Hepatocyte (in vitro differentiated cells): Measurements from ENCODE around the gene JMJD7. TPM values are rescaled to one million over a fixed set of nuclear protein-coding genes. Genes with fewer than 3 reads are reported as not detected.

Experiments
- DNase-seq: peaks from one replicate; pipeline ENCODE4 v3.0.0-alpha.2; 2016; ENCODE audit warnings: low spot score
- H2AFZ ChIP-seq: fragments of 200-600 bp; sonication (generic); 2 replicates; pipeline ENCODE4 v1.6.0; 2016; ENCODE audit warnings: antibody characterized with exemption, mild to moderate bottlenecking
- H3K27ac ChIP-seq: fragments of 200-600 bp; sonication (generic); 2 replicates; pipeline ENCODE4 v1.5.1; 2016; ENCODE audit warnings: mild to moderate bottlenecking
- H3K27me3 ChIP-seq: fragments of 200-600 bp; sonication (generic); 2 replicates; pipeline ENCODE4 v1.6.1; 2016
- H3K36me3 ChIP-seq: fragments of 200-600 bp; sonication (generic); replicated peaks from 2 replicates; pipeline ENCODE4 v1.5.1; 2016; ENCODE audit warnings: low read depth; ENCODE audit not compliant: insufficient read depth
- H3K4me1 ChIP-seq: fragments of 200-600 bp; sonication (generic); 2 replicates; pipeline ENCODE4 v1.5.1; 2016; ENCODE audit warnings: mild to moderate bottlenecking, moderate library complexity; ENCODE audit not compliant: insufficient read depth
- H3K4me2 ChIP-seq: fragments of 200-600 bp; sonication (generic); 2 replicates; pipeline ENCODE4 v1.6.0; 2016
- H3K4me3 ChIP-seq: fragments of 200-600 bp; sonication (generic); 2 replicates; pipeline ENCODE4 v1.5.1; 2016; ENCODE audit warnings: mild to moderate bottlenecking
- H3K79me2 ChIP-seq: fragments of 200-600 bp; sonication (generic); 2 replicates; pipeline ENCODE4 v1.6.0; 2017; ENCODE audit warnings: mild to moderate bottlenecking
- H3K9me2 ChIP-seq: fragments of 200-600 bp; sonication (generic); replicated peaks from 2 replicates; pipeline ENCODE4 v1.6.0; 2017; ENCODE audit warnings: mild to moderate bottlenecking; ENCODE audit not compliant: insufficient read depth
- H3K9me3 ChIP-seq: fragments of 200-600 bp; sonication (generic); 2 replicates; pipeline ENCODE4 v1.5.1; 2016; ENCODE audit warnings: low read depth, mild to moderate bottlenecking
- H4K20me1 ChIP-seq: fragments of 200-600 bp; sonication (generic); 2 replicates; pipeline ENCODE4 v1.6.0; 2016; ENCODE audit warnings: mild to moderate bottlenecking; ENCODE audit not compliant: insufficient read depth, poor library complexity, severe bottlenecking
- EZH2 ChIP-seq: fragments of 200-600 bp; sonication (generic); IDR thresholded peaks from 2 replicates; pipeline ENCODE4 v1.6.1; 2016; ENCODE audit warnings: antibody characterized with exemption, mild to moderate bottlenecking, borderline replicate concordance
- EZH2phosphoT487 ChIP-seq: fragments of 200-600 bp; sonication (generic); IDR thresholded peaks from one replicate; pipeline ENCODE4 v1.6.1; 2018; ENCODE audit warnings: antibody characterized with exemption, mild to moderate bottlenecking, low read depth, moderate library complexity; ENCODE audit not compliant: unreplicated experiment, severe bottlenecking
- WGBS: methylation state at CpG from one replicate; pipeline ENCODE4 v1.1.6; 2016; ENCODE audit warnings: low lambda C conversion rate; ENCODE audit errors: missing lambda C conversion rate; 5-methylcytosine and 5-hydroxymethylcytosine counted together
- polyA plus RNA-seq: library from polyadenylated mRNA; unstranded; fragments of >200 nt; fragmentation: Nextera tagmentation; extraction: Ambion mirVana; gene quantifications from 2 replicates; pipeline ENCODE4 v1.2.1, GENCODE V29; 2016
- total RNA-seq: library from RNA; depleted of rRNA; stranded (reverse); fragments of >200 nt; gene quantifications from 2 replicates; pipeline ENCODE4 v1.2.3, GENCODE V29; 2014
- TF ChIP-seq, protein P1 (sequence below): fragments of 200-600 bp; sonication (generic); IDR thresholded peaks from 2 replicates; pipeline ENCODE4 v1.5.1; 2016; ENCODE audit warnings: antibody characterized with exemption, mild to moderate bottlenecking; ENCODE audit not compliant: poor library complexity

JMJD7 gene
- total and polyA plus RNA-seq, 2 experiments from 2014 or later, result 9.9 to 14.1 TPM

DNA sequence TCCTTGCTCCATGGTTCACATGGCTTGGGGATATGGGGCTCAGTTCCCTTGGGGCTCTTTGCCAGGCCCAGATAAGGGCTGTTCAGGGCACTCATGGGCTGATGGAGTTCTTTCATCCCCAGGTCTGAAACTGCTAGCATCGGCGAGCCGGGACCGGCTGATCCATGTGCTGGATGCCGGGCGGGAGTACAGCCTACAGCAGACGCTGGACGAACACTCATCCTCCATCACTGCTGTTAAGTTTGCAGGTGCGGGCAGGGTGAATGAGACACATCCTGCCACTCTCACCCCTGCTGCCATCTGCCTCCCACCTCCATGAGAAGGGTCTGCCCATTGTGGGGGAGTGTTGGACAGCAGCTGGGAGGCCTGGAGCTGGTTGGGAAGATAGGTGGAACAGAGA is 11.1 kb upstream of the JMJD7 start:
- over 99% methylated on average over 9 of the region's 9 CpGs for WGBS
- no peak for TF ChIP-seq EZH2
- no peak for TF ChIP-seq EZH2phosphoT487
- TF ChIP-seq, protein P1, sequence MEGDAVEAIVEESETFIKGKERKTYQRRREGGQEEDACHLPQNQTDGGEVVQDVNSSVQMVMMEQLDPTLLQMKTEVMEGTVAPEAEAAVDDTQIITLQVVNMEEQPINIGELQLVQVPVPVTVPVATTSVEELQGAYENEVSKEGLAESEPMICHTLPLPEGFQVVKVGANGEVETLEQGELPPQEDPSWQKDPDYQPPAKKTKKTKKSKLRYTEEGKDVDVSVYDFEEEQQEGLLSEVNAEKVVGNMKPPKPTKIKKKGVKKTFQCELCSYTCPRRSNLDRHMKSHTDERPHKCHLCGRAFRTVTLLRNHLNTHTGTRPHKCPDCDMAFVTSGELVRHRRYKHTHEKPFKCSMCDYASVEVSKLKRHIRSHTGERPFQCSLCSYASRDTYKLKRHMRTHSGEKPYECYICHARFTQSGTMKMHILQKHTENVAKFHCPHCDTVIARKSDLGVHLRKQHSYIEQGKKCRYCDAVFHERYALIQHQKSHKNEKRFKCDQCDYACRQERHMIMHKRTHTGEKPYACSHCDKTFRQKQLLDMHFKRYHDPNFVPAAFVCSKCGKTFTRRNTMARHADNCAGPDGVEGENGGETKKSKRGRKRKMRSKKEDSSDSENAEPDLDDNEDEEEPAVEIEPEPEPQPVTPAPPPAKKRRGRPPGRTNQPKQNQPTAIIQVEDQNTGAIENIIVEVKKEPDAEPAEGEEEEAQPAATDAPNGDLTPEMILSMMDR, result no peak
- Histone ChIP-seq H3K79me2 (no peaks in the 10 kb centered on the region), H3K4me3 (no peak overlapping the region), H3K9me2 (no peaks in the 10 kb centered on the region), H3K36me3 (no peaks in the 10 kb centered on the region), H3K27me3 (no peaks in the 10 kb centered on the region), H3K4me2 (no peak overlapping the region), H4K20me1 (no peaks in the 10 kb centered on the region), H3K9me3 (no peaks in the 10 kb centered on the region), H3K27ac (no peak overlapping the region), H2AFZ (no peak overlapping the region), H3K4me1 (no peaks in the 10 kb centered on the region)
- no peak for DNase-seq

DNA sequence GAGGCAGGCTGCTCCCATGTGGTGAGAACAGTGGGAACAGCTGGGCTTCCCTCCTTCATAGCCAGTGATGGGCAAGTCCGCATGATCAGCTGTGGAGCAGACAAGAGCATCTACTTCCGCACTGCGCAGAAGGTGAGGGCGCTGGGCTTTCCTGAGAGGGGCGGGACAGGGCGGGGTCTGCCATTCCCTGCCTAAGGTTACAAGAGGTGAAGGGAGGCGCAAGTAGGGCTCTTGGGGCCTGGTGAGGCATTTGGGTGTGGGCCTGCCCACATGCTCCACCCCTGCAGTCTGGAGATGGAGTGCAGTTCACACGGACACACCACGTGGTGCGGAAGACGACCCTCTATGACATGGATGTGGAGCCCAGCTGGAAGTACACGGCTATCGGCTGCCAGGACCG is 10.6 kb upstream of the JMJD7 start:
- H4K20me1 ChIP-seq, result no peaks in the 10 kb centered on the region
- no peaks in the 10 kb centered on the region for H3K9me3 ChIP-seq
- H3K4me2 ChIP-seq, result no peak overlapping the region
- H3K36me3 ChIP-seq, result no peaks in the 10 kb centered on the region
- no peaks in the 10 kb centered on the region for H3K79me2 ChIP-seq
- TF ChIP-seq, protein P1, result no peak
- no peak for TF ChIP-seq EZH2
- TF ChIP-seq EZH2phosphoT487, result no peak
- H3K27me3 ChIP-seq, result no peaks in the 10 kb centered on the region
- 94% methylated on average over 14 of the region's 14 CpGs for WGBS
- no peak for DNase-seq
- H3K9me2 ChIP-seq, result no peaks in the 10 kb centered on the region
- no peaks in the 10 kb centered on the region for H3K4me1 ChIP-seq
- H3K4me3 ChIP-seq, result no peak overlapping the region
- no peak overlapping the region for H2AFZ ChIP-seq
- H3K27ac ChIP-seq, result no peak overlapping the region

DNA sequence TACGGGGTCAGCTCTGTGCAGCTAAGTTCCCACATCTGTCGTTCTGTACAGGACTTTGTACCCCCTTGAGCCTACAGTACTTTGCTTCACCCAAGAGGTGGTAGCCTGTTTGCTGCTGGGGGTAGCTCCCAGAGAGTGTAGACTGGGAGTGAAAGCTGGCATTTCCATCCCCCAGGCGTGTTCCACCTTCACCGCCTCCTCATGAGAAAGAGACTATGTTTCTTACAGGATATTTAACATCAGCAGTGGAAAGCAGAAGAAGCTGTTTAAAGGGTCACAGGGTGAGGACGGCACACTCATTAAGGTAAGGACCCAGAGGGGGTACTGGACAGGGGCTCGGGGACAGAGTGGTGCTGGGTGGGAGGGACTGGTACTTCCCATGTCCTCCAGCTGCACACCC is 10.1 kb upstream of the JMJD7 start:
- Histone ChIP-seq H3K79me2 (no peaks in the 10 kb centered on the region), H3K27me3 (no peaks in the 10 kb centered on the region), H3K27ac (no peak overlapping the region), H3K9me2 (no peaks in the 10 kb centered on the region), H3K4me2 (no peak overlapping the region), H3K36me3 (no peaks in the 10 kb centered on the region), H3K4me1 (no peaks in the 10 kb centered on the region), H3K9me3 (no peaks in the 10 kb centered on the region), H4K20me1 (no peaks in the 10 kb centered on the region), H3K4me3 (no peak overlapping the region), H2AFZ (no peak overlapping the region)
- 89% methylated on average over 6 of the region's 6 CpGs for WGBS
- TF ChIP-seq, protein P1, result no peak
- TF ChIP-seq EZH2phosphoT487 (no peak), EZH2 (no peak)
- DNase-seq, result no peak

DNA sequence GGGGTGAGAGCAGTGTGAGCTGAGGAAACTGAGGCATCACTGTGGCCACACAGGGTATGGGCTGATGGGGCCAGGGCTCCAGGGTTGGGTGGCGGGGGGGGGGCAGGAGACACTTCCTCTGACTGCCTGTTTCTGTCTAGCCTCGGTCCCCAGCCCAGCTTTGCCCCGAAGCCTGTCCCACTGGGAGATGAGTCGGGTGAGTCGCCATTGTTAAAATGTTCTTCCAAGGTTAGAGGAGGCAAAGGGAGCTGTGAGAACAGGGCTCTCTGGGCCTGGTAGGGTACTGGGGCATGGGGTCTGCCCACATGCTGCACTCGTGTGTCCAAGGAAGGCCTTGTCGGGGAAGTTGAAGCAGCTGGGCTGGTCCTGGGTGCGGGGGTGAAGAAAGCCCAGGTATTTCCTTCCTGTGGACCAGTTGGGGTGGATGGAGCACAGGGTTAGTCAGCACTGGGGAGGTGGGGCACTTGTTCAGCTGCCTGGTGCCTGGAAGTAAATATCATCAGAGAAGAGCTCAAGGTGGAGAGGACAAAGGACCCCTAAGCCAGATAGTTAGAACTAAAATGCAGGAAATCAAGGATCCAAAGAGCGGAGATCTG is 8.3 kb upstream of the JMJD7 start:
- Histone ChIP-seq H3K27me3 (no peaks in the 10 kb centered on the region), H3K79me2 (no peaks in the 10 kb centered on the region), H3K4me3 (no peak overlapping the region), H3K4me2 (no peak overlapping the region), H3K9me3 (no peaks in the 10 kb centered on the region), H2AFZ (no peak overlapping the region), H3K36me3 (no peaks in the 10 kb centered on the region), H3K9me2 (no peaks in the 10 kb centered on the region), H4K20me1 (no peaks in the 10 kb centered on the region), H3K4me1 (no peaks in the 10 kb centered on the region), H3K27ac (no peak overlapping the region)
- no peak for DNase-seq
- TF ChIP-seq, protein P1, result no peak
- no peak for TF ChIP-seq EZH2
- TF ChIP-seq EZH2phosphoT487, result no peak
- 95% methylated on average over 8 of the region's 9 CpGs for WGBS
